Ishikawa (cell line): ENCODE results near the gene IMPG1.

Source experiments
- EGR1 ChIP-seq: IDR thresholded peaks from 2 replicates; pipeline ENCODE4 v1.6.1; 2012
- ZBTB7A ChIP-seq: IDR thresholded peaks from 2 replicates; pipeline ENCODE4 v1.6.1; 2012; ENCODE audit warnings: low read depth

- no peak for TF ChIP-seq ZBTB7A
- TF ChIP-seq EGR1 = no peak
Measured at GRCh38 chr6:75880305-75880704, 192.2 kb downstream of the IMPG1 start.
